BJ (cell line): ENCODE measurements around the gene N4BP2. TPM values are rescaled to one million over a fixed set of nuclear protein-coding genes. Genes with fewer than 3 reads are reported as not detected.

Experiments
- CTCF ChIA-PET: fragments of 350-600 bp; formaldehyde crosslinking; extraction: SDS; loops from one replicate; lab custom pipeline; 2021; ENCODE audit warnings: antibody characterized with exemption, inconsistent platforms; lab: Yijun Ruan, JAX
- POLR2A ChIA-PET: fragments of 300-600 bp; sonication (Branson Sonifier 250); formaldehyde crosslinking; extraction: SDS; loops from one replicate; lab custom pipeline; 2021; ENCODE audit warnings: antibody characterized with exemption; lab: Charles Lee
- DNase-seq: peaks from one replicate; pipeline ENCODE4 v3.0.0-alpha.2; 2011; ENCODE audit warnings: low read depth
- H3K27me3 ChIP-seq: 2 replicates; pipeline ENCODE4 v1.6.0; 2011; ENCODE audit warnings: low read length; ENCODE audit not compliant: control insufficient read depth, insufficient read depth
- H3K36me3 ChIP-seq: 2 replicates; pipeline ENCODE4 v1.5.1; 2011; ENCODE audit warnings: low read length; ENCODE audit not compliant: control insufficient read depth, insufficient read depth
- H3K4me3 ChIP-seq: 2 replicates; pipeline ENCODE4 v1.5.1; 2011; ENCODE audit warnings: low read depth, mild to moderate bottlenecking, control low read depth, low read length
- polyA plus RNA-seq: library from polyadenylated mRNA; depleted of rRNA; stranded (reverse); fragments of >200 nt; gene quantifications from 2 replicates; pipeline ENCODE4 v1.2.3, GENCODE V29; 2011
- TF ChIP-seq, protein P1 (sequence below): IDR thresholded peaks from 2 replicates; pipeline ENCODE4 v1.5.1; 2011; ENCODE audit warnings: low read depth, mild to moderate bottlenecking, control low read depth, inconsistent platforms, low read length, moderate library complexity; ENCODE audit not compliant: insufficient read depth

The N4BP2 gene
- polyA plus RNA-seq, 1 experiment = 1.5 TPM

DNA sequence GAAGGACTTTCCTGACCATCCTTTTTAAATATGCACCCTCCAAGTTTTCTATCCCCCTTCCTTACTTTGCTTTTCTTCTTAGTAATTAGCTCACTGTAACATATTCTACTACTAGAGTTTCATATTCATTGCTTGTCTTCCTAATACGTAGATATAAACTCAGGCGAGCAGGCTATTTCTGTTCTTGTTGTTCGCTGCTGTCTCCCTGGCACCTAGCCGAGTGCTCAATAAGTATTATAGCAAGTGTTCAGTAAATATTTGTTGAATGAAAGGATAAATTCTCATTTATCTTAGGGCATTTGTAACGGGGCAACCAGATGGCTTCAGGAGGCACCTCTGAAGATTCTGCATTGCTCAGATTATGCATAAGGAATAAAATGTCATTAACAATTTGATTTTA, 133.4 kb downstream of the N4BP2 start:
- H3K4me3 ChIP-seq = no peak overlapping the region
- TF ChIP-seq, protein P1, sequence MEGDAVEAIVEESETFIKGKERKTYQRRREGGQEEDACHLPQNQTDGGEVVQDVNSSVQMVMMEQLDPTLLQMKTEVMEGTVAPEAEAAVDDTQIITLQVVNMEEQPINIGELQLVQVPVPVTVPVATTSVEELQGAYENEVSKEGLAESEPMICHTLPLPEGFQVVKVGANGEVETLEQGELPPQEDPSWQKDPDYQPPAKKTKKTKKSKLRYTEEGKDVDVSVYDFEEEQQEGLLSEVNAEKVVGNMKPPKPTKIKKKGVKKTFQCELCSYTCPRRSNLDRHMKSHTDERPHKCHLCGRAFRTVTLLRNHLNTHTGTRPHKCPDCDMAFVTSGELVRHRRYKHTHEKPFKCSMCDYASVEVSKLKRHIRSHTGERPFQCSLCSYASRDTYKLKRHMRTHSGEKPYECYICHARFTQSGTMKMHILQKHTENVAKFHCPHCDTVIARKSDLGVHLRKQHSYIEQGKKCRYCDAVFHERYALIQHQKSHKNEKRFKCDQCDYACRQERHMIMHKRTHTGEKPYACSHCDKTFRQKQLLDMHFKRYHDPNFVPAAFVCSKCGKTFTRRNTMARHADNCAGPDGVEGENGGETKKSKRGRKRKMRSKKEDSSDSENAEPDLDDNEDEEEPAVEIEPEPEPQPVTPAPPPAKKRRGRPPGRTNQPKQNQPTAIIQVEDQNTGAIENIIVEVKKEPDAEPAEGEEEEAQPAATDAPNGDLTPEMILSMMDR = no peak
- no peaks in the 10 kb centered on the region for H3K27me3 ChIP-seq
- no peaks in the 10 kb centered on the region for H3K36me3 ChIP-seq
- CTCF ChIA-PET = interaction anchor here (1.6 kb wide), 1 partner anchor 10 kb away, joined by 3 read pairs; no protein-coding TSS in a partner anchor
- POLR2A ChIA-PET = no interaction called here
- DNase-seq = no peak

DNA sequence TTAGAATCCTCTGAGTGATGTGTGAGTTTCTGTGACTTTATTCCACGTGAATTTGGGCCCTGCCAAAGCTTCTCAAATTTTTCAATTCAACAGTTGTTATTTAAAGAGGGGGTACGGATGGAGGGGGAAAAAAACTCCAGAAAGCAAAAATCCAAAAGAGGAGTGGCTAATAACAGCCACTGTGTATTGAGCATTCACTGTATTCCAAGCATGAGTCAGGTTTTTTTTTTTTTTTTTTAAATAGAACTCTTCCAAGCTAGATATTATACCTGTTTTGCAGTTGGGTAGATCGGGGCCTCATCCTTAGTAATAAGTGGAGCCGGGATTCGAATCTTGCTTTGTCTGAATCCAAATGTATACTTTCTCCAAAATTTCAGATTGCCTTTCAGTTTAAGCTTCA, 133.8 kb downstream of the N4BP2 start:
- Histone ChIP-seq H3K27me3 (no peaks in the 10 kb centered on the region), H3K36me3 (no peaks in the 10 kb centered on the region), H3K4me3 (no peak overlapping the region)
- no peak for DNase-seq
- ChIA-PET CTCF (interaction anchor here (1.6 kb wide), 1 partner anchor 10 kb away, joined by 3 read pairs; no protein-coding TSS in a partner anchor), POLR2A (no interaction called here)
- TF ChIP-seq, protein P1 = no peak

DNA sequence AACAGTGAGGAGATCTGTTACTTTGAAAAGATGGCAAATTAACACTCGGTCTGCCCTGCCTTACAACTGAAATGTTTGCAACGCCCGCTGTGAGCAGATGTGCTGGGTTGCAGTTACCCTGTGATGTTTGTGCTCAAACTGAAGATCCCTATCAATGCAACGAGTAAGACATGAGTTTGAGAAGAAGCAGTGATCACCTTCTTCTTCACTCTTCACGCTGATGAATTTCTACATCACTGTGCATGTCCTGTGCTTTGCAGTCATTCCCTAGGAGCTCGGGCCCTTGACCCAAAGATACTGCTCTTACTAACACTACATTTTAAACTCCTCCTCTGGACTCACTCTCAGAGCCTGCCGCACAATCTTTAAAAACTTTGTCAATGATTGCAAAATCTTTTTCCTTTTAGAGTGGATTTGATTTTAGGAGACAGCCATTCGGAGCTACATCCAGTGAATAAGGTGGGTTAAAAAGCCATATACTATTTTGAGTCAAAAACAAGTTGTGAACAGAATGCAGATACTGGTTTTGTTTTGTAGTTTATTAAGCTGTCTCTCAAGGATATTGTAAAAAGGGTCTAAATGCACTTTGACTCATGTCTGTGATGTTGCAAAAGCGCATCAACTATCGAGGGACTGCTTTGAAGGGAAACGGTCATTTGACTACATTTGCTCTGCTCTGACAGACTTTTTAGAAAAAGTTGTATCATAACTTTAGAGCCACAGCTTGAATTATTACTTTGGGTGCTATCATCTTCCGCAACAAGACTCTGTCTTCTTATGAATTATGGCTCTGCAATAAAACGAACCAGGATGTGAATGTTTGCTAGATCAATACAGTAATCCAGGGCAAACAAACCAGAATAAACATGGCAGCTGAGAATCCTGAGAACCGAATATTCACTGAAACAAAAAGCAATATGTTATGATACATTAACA, 134.5 kb downstream of the N4BP2 start:
- ChIA-PET POLR2A (no interaction called here), CTCF (interaction anchor here (0.6 to 1.6 kb wide), 3 partner anchors 9 to 1213 kb away, joined by 3 read pairs; no protein-coding TSS in a partner anchor)
- DNase-seq = no peak
- Histone ChIP-seq H3K27me3 (no peaks in the 10 kb centered on the region), H3K36me3 (no peaks in the 10 kb centered on the region), H3K4me3 (no peak overlapping the region)
- TF ChIP-seq, protein P1 = no peak

DNA sequence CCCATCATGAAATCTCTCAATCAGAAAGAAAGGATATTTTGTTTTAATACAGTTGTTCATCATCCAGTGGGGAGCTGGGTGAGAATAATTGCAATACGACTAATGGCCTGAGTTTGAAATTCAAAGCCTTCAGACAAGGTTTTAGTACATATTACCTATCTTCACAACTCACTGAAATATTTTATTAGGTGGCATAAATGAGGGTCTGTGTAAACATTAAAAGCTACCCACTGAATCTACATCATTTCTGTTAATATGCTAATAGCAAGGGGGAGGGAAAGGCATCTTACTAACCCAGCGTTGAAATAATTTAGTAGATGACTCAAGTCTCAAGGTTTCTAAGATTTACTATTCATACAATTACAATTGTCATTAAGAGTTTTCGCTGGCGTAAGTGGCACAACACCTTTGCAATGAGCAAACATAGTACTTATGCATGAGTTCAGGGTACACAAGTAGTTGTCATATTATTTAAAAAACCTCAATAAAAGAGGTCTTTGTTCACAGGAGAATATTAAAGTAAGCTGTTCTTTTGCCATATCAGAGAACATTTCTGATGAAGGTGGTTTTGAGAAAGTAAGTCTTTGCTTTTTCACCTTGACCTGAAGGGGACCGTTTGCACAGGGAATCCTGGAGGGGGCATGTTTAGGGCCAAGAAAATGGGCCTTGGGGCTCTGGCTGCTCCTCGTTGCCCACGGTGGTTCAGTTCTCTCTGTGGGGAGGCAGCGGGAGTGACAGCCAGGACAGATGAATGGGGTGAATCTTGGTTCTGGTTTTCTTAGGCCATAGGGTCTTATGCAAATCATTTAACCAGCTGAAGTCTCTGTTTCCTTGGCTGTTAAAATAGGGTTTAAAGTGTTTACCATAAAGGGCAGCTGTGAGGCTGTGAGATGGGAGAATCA, 135.7 kb downstream of the N4BP2 start:
- no peak overlapping the region for H3K4me3 ChIP-seq
- ChIA-PET POLR2A (no interaction called here), CTCF (interaction anchor here (1.0 kb wide), 1 partner anchor 23 kb away, joined by 3 read pairs; no protein-coding TSS in a partner anchor)
- TF ChIP-seq, protein P1 = no peak
- no peaks in the 10 kb centered on the region for H3K27me3 ChIP-seq
- H3K36me3 ChIP-seq = no peaks in the 10 kb centered on the region
- DNase-seq = no peak
